HepG2 (cell line): ENCODE results near the gene CXCL3. TPM values are rescaled to one million over a fixed set of nuclear protein-coding genes. Genes with fewer than 3 reads are reported as not detected.

Experiments used
- ATAC-seq: fragments of 200-7000 bp; cut with Tn5 transposase; 3 replicates; pipeline ENCODE4 v1.9.1; 2020; ENCODE audit warnings: mild to moderate bottlenecking, moderate library complexity
- BruUV-seq: library from RNA; stranded (reverse); fragments of 400-500 nt; replicated peaks from 2 replicates; lab custom pipeline; 2021; lab: Mats Ljungman, UMichigan
- CTCF ChIA-PET: fragments of 300-600 bp; formaldehyde crosslinking; extraction: SDS; loops from one replicate; lab custom pipeline; 2021; ENCODE audit warnings: low total read pairs, inconsistent platforms, low intra/inter-chr PET ratio; lab: Yijun Ruan, JAX
- POLR2A ChIA-PET: fragments of 350-600 bp; sonication (Branson Sonifier 250); formaldehyde crosslinking; loops from one replicate; lab custom pipeline; 2020; ENCODE audit warnings: antibody characterized with exemption, inconsistent platforms; lab: Yijun Ruan, JAX
- DNase-seq: peaks from one replicate; pipeline ENCODE4 v3.0.0-alpha.2; 2015; ENCODE audit warnings: low spot score
- FAIRE-seq: peaks from 3 replicates; lab custom pipeline; 2011; peaks lifted over from hg19 to GRCh38; lab: Jason Lieb, UNC
- H2AFZ ChIP-seq: one replicate; pipeline ENCODE4 v1.6.1; 2011; ENCODE audit warnings: low read length, inconsistent platforms
- H3K27ac ChIP-seq: fragments of 300-600 bp; 3 replicates; pipeline ENCODE4 v1.8.0; 2011; ENCODE audit warnings: mixed run types, mild to moderate bottlenecking, mixed read lengths, low read length, inconsistent platforms; ENCODE audit not compliant: insufficient read depth; ENCODE audit errors: extremely low read length
- H3K27me3 ChIP-seq, 2 experiments: fragments of 200-600 bp in 1 of 2; 2 replicates in 1 of 2; 3 replicates in 1 of 2; pipeline versions ENCODE4 v1.6.0 to v1.8.0; 2011; ENCODE audit warnings: low read length in 2 of 2, mild to moderate bottlenecking in 2 of 2, moderate library complexity in 2 of 2, inconsistent platforms in 1 of 2; ENCODE audit not compliant: insufficient read depth in 2 of 2, control insufficient read depth in 1 of 2
- H3K36me3 ChIP-seq, 2 experiments: fragments of 200-600 bp in 1 of 2; replicated peaks in 1 of 2; 2 replicates in 1 of 2; 3 replicates in 1 of 2; pipeline versions ENCODE4 v1.5.1 to v1.8.0; 2011; ENCODE audit warnings: low read length in 2 of 2, inconsistent platforms in 1 of 2; ENCODE audit not compliant: insufficient read depth in 2 of 2, control insufficient read depth in 1 of 2
- H3K4me1 ChIP-seq: 2 replicates; pipeline ENCODE4 v1.5.1; 2012; ENCODE audit warnings: low read length, inconsistent platforms; ENCODE audit not compliant: insufficient read depth
- H3K4me2 ChIP-seq: 2 replicates; pipeline ENCODE4 v1.6.0; 2011; ENCODE audit warnings: low read depth, low read length, inconsistent platforms
- H3K4me3 ChIP-seq, 3 experiments: fragments of 200-600 bp in 1 of 3; sonication (generic), shearing (Covaris generic) in 1 of 3; replicated peaks in 1 of 3; 2 replicates each; pipeline ENCODE4 v1.5.1; 2011 to 2016; ENCODE audit warnings: low read length in 3 of 3, inconsistent platforms in 2 of 3, low read depth in 2 of 3, mild to moderate bottlenecking in 2 of 3, control low read depth in 1 of 3, mixed read lengths in 1 of 3; ENCODE audit not compliant: insufficient read depth in 1 of 3
- H3K79me2 ChIP-seq: one replicate; pipeline ENCODE4 v1.6.1; 2011; ENCODE audit warnings: low read length, inconsistent platforms; ENCODE audit not compliant: insufficient read depth
- H3K9ac ChIP-seq: 2 replicates; pipeline ENCODE4 v1.6.0; 2011; ENCODE audit warnings: mild to moderate bottlenecking, low read depth, low read length, inconsistent platforms; ENCODE audit not compliant: insufficient read depth
- H3K9me3 ChIP-seq: 2 replicates; pipeline ENCODE4 v1.5.1; 2012; ENCODE audit warnings: mild to moderate bottlenecking, low read length
- H4K20me1 ChIP-seq: 2 replicates; pipeline ENCODE4 v1.6.0; 2011; ENCODE audit warnings: inconsistent platforms, mild to moderate bottlenecking, low read length, moderate library complexity; ENCODE audit not compliant: insufficient read depth
- BHLHE40 ChIP-seq: IDR thresholded peaks from 2 replicates; pipeline ENCODE4 v1.6.1; 2011; ENCODE audit warnings: low read length, improper control_type of control experiment
- IRF1 ChIP-seq: sonication (generic); formaldehyde crosslinking; IDR thresholded peaks from 2 replicates; pipeline ENCODE4 v1.4.0; 2020; ENCODE audit warnings: low read depth, mild to moderate bottlenecking, missing genetic modification reagents
- ZNF12 ChIP-seq: sonication (generic); formaldehyde crosslinking; IDR thresholded peaks from 2 replicates; pipeline ENCODE4 v1.5.0; 2020; ENCODE audit warnings: missing genetic modification reagents
- ZNF598 ChIP-seq: sonication (generic); formaldehyde crosslinking; IDR thresholded peaks from 2 replicates; pipeline ENCODE4 v1.5.1; 2020; ENCODE audit warnings: mild to moderate bottlenecking, missing genetic modification reagents, borderline replicate concordance
- WGBS: methylation state at CpG from one replicate; pipeline ENCODE4 v1.1.6; 2017; ENCODE audit warnings: low lambda C conversion rate; 5-methylcytosine and 5-hydroxymethylcytosine counted together
- in situ Hi-C: cut with HindIII; loops from 2 replicates; pipeline ENCODE4 v1.10.0; 2017; ENCODE audit warnings: low pct_unique_long_range_greater_than_20kb; ENCODE audit not compliant: extremely low pct_ligation_motif_present
- intact Hi-C: fragments of 100-400 bp; cut with micrococcal nuclease; formaldehyde crosslinking; loops from one replicate; pipeline ENCODE4 v1.10.0; 2022; ENCODE audit not compliant: unreplicated experiment
- polyA plus RNA-seq, 8 experiments: library from polyadenylated mRNA; depleted of rRNA in 3 of 8; stranded (reverse) in 7 of 8; unstranded in 1 of 8; fragments of >200 nt; fragmentation: Illumina TruSeq in 4 of 8; extraction: Trizol in 4 of 8; gene quantifications; 2 replicates each; pipeline versions ENCODE4 v1.2.1 to v1.2.3, GENCODE V29; 2011 to 2016; ENCODE audit warnings: low read depth in 4 of 8, missing spikeins in 1 of 8, mixed read lengths in 1 of 8; ENCODE audit not compliant: insufficient read depth in 1 of 8
- small RNA-seq, 3 experiments: library from RNA; depleted of rRNA; stranded (forward); fragments of <200 nt; gene quantifications; one replicate each; pipeline ENCODE3, GENCODE V24; 2012; ENCODE audit warnings: low read depth in 2 of 3, low replicate concordance in 1 of 3; ENCODE audit not compliant: insufficient read length in 3 of 3, insufficient read depth in 2 of 3
- total RNA-seq, 5 experiments: library from RNA; depleted of rRNA; stranded (reverse); fragments of >200 nt; fragmentation: Illumina TruSeq; extraction: Trizol; gene quantifications; 2 replicates each; pipeline ENCODE4 v1.2.3, GENCODE V29; 2016; ENCODE audit warnings: low read depth in 1 of 5

CXCL3 gene
- total and polyA plus RNA-seq, 2 of the 13 experiments (the other 11 are each of a cell fraction or from before 2014, with no cell fraction given): 0.13 TPM; not detected in 1

- no peaks in the 10 kb centered on the region for H3K79me2 ChIP-seq
- TF ChIP-seq IRF1 (no peak), ZNF598 (no peak), ZNF12 (no peak), BHLHE40 (no peak)
- in situ Hi-C loops: no loop called here
- H3K4me3 ChIP-seq: no peak within 1 kb of the TSS
- H3K9ac ChIP-seq: no peak within 1 kb of the TSS
- ATAC-seq: no peak
- H3K4me2 ChIP-seq: no peak within 1 kb of the TSS
- DNase-seq: no peak
- ChIA-PET CTCF (no interaction called here), POLR2A (no interaction called here)
- H2AFZ ChIP-seq: no peak within 1 kb of the TSS
- H3K4me1 ChIP-seq: no peaks in the 10 kb centered on the region
- no TSS peak for BruUV-seq
- intact Hi-C loops: no loop called here
- H4K20me1 ChIP-seq: no peaks in the 10 kb centered on the region
- H3K27ac ChIP-seq: no peak within 1 kb of the TSS
- H3K36me3 ChIP-seq: no peaks in the 10 kb centered on the region
- WGBS: 13% methylated on average over 2 of the region's 2 CpGs
- H3K9me3 ChIP-seq: no peaks in the 10 kb centered on the region
- no peak for FAIRE-seq
- H3K27me3 ChIP-seq: no peaks in the 10 kb centered on the region; a peak in 1 of 5 replicates
These were observed 50.4 kb downstream of the CXCL3 start, which contains the start of gene PPBP for GRCh38 chr4:73988061-73988460. TSS of gene PPBP (minus strand) at chr4:73988190. CDS start at chr4:73988103, 87 bp downstream.

Small RNA genes lying within 50 kb of the gene (small RNA-seq; reads per million reads assigned to genes)
- 0 reads per million in 3 experiments for gene RN7SL218P

Other genes starting within 250 kb of the CXCL3 start
- gene CXCL6, start 202.0 kb downstream of the CXCL3 start, total RNA-seq (2016; rRNA removed; fragmentation: Illumina TruSeq; extraction: Trizol): not detected in 2 replicates
- gene CXCL6, start 202.0 kb downstream of the CXCL3 start, polyA plus RNA-seq (2011; rRNA removed): not detected in 2 replicates
- gene PF4V1, start 185.4 kb downstream of the CXCL3 start, total RNA-seq (2016; rRNA removed; fragmentation: Illumina TruSeq; extraction: Trizol): not detected in 2 replicates
- gene PF4V1, start 185.4 kb downstream of the CXCL3 start, polyA plus RNA-seq (2011; rRNA removed): not detected in 2 replicates
- gene CXCL1, start 169.3 kb downstream of the CXCL3 start, total RNA-seq (2016; rRNA removed; fragmentation: Illumina TruSeq; extraction: Trizol): 0.15 TPM in 1 of 2 replicates, not detected in the other
- not detected in 2 replicates for gene CXCL1, start 169.3 kb downstream of the CXCL3 start, polyA plus RNA-seq (2011; rRNA removed)
- not detected in 2 replicates for gene PF4, start 56.7 kb downstream of the CXCL3 start, total RNA-seq (2016; rRNA removed; fragmentation: Illumina TruSeq; extraction: Trizol)
- gene PF4, start 56.7 kb downstream of the CXCL3 start, polyA plus RNA-seq (2011; rRNA removed): not detected in 2 replicates
- gene PPBP, start 50.5 kb downstream of the CXCL3 start, total RNA-seq (2016; rRNA removed; fragmentation: Illumina TruSeq; extraction: Trizol): not detected in 2 replicates
- gene PPBP, start 50.5 kb downstream of the CXCL3 start, polyA plus RNA-seq (2011; rRNA removed): not detected in 2 replicates
- not detected in 2 replicates for gene CXCL5, start 40.0 kb downstream of the CXCL3 start, total RNA-seq (2016; rRNA removed; fragmentation: Illumina TruSeq; extraction: Trizol)
- 0.03 TPM in 1 of 2 replicates, not detected in the other for gene CXCL5, start 40.0 kb downstream of the CXCL3 start, polyA plus RNA-seq (2011; rRNA removed)
- gene CXCL2, start 60.5 kb upstream of the CXCL3 start, total RNA-seq (2016; rRNA removed; fragmentation: Illumina TruSeq; extraction: Trizol): 0.44 and 0.97 TPM in 2 replicates
- not detected in 2 replicates for gene CXCL2, start 60.5 kb upstream of the CXCL3 start, polyA plus RNA-seq (2011; rRNA removed)
- 11.2 and 14.9 TPM in 2 replicates for gene MTHFD2L, start 119.4 kb upstream of the CXCL3 start, total RNA-seq (2016; rRNA removed; fragmentation: Illumina TruSeq; extraction: Trizol)
- gene MTHFD2L, start 119.4 kb upstream of the CXCL3 start, polyA plus RNA-seq (2011; rRNA removed): 8.0 and 10.5 TPM in 2 replicates